Measurements from ENCODE around the gene PFAS.
"Not testable (repeated sequence)": the region's sequence is repeated elsewhere in the genome, so short reads cannot be mapped to it uniquely, and the experiment has no call there.

Gene PFAS

DNA sequence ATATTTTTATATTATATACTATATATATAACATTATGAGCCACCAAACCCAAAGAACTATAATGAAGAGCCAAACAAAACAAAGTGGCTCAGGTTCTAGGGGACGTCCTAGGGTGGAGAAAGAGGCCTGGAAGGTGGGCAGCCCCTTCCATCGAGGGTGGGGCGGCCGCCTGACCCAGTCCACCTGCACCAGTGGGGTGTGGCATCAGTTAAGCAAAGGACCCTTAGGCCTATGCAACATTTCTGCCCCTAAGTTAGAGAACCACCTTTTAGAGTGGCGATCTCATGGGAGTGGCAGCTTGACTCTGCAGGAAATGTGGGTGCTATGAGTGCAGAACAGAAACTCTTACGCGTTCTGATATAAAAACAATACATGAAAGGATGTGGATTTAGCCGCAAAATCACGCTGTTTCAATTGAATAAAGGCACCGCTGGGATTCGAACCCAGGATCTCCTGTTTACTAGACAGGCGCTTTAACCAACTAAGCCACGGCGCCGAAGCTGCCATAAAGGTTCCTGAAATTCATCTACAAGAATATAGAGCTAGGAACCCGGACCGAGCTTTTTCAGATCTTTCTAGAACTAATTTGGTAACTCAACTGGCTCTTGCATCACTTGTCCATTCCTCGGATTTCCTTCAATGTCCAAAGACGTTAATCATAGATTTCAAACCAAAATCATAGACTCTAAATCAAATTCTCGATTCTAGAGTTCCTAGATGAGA lies 23.1 kb upstream of the PFAS start:
- DNase-seq, result peak; percentile 92

GRCh38 chr17:8226536-8227237 lies 22.4 kb upstream of the PFAS start:
- DNase-seq, result peak; percentile 84

GRCh38 chr17:8227238-8227581 lies 21.9 kb upstream of the PFAS start:
- DNase-seq, result no peak

DNA sequence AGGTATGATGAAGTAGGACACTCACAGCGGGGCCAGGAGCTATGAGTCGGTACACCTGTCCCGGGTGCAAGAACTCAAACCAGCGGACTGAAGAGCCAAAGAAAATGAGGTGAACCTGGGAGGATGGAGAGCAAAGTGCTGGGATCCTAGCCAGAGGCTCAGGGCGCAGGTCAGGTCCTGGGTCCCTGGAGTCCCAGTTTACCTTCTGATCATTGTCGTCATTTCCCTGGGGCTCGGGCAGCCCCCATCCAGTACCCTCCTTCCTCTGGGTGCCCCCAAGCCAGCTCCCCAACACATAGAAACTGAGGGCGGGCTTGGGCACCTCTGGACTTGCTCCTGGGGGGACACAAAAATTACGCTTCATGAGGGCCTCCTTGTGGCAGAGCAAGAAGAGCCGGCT lies 17.4 kb upstream of the PFAS start:
- DNase-seq, result no peak

DNA sequence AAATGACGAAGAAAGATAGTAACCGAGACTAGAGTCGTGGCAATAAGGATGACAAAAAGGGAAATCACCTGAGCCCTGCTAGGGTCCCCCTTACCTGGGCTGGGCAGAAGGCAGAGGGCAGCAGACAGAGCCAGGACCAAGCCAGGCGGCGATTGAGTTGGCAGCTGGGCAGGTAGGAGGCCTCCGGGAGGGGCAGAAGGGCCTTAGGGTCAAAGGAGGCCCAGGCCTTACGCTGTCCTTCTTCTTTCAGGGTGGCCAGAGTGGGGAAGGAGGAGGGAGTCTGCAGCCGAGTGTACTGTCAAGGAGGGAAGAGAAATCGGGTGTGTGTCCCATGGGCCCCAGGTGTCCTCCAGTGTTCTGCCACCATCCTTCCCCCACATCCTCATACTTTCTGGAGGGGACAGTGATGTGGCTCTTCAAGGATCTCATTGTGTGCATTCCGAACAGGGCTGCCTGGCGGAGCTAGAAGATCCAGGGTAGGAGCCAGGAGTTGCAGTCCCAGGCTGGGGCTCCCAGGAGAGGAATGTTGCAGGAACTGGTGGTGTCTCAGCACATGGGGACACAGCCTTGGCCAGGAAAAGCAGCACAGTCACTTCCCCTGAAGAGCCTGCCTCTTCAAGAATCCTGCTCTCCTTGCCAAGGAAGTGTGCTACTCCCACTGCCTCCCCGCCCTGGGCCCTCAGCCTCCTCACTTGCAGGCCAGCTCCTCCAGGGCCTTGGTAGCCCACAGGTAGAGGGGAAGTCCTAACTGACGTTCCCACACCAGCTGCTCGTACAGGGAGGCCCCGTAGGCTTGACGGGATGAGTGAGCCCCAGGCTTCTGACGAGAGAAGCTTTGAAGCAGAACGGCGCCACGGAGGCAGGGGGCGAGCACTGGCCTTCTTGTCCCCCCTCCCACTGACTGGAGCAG lies 14.5 kb upstream of the PFAS start:
- no peak for DNase-seq

GRCh38 chr17:8235676-8236075 lies 13.4 kb upstream of the PFAS start:
- DNase-seq, result no peak

GRCh38 chr17:8237175-8237574 lies 11.9 kb upstream of the PFAS start:
- no peak for DNase-seq

- DNase-seq, result no peak
Observed at GRCh38 chr17:8237886-8238285, 11.2 kb upstream of the PFAS start.

DNA sequence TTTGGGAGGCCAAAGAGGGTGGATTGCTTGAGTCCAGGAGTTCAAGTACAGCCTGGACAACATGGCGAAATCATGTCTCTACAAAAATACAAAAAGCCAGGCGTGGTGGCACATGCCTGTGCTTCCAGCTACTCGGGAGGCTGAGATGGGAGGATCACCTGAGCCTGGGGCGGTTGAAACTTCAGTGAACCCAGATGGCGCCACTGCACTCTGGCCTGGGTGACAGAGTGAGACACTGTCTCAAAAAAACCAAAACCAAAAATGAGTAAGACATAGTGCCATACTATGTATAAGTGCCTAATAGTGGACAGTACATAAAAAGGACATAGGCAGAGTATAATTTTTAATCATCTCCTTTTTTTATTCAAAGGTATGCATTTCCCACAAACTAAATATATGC lies 5.3 kb upstream of the PFAS start:
- peak; percentile 30 for DNase-seq

GRCh38 chr17:8244768-8245167 lies 4.3 kb upstream of the PFAS start:
- DNase-seq, result no peak

DNA sequence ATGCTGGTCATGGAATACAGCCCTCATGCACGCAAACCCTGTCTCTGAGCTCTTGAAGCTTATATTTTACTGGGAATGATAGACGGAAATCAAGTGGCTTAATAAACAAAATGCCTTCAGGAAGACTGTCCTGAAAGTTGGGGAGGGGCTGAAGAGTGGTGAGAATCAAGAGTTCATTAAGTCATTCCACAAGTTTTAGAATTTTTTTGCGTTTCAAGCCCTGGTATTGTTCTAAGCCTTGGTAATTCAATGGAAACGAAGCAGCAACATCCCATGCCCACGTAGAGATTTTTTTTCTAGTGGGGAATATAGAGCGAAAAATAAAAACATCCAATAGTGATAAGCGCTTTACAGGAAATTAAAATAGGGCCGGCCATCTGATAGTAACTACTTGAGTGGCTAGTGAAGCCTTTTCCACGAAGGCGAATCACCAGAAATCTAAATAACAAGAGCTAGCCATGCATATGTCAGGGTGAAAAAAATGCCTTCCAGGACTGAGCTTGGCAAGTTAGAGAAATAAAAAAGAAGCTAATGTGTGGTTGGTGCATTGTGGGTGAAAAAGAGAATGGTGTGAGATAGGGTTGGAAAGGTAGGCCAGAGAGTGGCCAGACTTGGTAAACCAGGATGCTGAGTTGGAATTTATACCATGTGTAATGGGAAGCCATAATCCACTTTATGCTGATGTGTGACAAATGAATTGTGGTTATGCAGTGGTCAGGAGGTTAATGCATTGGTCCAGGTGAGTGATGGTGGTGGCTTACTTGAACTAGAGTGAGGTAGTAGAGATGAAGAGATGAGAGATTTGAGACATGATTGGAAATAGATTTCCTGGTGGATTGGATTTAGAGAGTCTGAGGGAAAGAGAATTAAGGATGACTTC lies 772 bp downstream of the PFAS start:
- peak; percentile 12 for DNase-seq

GRCh38 chr17:8251411-8251810 lies 2.3 kb downstream of the PFAS start:
- not testable (repeated sequence) for DNase-seq

- no peak for DNase-seq
Observed at GRCh38 chr17:8253801-8254200, 4.7 kb downstream of the PFAS start.

- DNase-seq, result no peak
Observed at GRCh38 chr17:8254881-8255280, 5.8 kb downstream of the PFAS start.

DNA sequence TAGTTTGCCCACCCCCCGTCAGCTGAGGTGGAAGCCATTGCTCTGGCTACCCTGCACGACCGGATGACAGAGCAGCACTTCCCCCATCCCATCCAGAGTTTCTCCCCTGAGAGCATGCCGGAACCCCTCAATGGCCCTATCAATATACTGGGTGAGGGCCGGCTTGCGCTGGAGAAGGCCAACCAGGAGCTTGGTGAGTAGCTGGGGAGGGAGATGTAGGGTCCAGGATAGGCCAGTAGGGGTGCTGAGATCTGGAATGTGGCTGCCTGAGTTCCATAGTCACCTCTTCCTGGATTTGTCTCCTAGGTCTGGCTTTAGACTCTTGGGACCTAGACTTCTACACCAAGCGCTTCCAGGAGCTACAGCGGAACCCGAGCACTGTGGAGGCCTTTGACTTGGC lies 6.4 kb downstream of the PFAS start:
- no peak for DNase-seq

GRCh38 chr17:8256291-8256690 lies 7.2 kb downstream of the PFAS start:
- DNase-seq, result no peak

DNA sequence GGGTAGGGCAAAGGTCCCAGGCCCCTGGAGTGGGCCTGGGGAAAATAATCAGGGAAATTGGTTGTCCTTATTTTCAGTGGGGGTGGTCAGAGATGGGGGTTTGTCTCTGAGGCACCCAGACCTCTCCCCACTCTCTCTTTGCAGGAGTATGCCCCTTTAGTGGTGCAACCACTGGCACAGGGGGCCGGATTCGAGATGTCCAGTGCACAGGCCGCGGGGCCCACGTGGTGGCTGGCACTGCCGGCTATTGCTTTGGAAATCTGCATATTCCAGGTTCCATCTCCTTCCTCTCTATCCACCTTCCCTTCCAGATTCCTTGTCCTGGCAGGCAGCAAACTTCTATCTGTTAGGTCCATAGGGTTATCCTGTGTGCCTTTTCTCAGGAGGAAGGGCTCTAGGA lies 7.6 kb downstream of the PFAS start:
- no peak for DNase-seq

- DNase-seq, result no peak
Observed at GRCh38 chr17:8257801-8258200, 8.7 kb downstream of the PFAS start.

- no peak for DNase-seq
Observed at GRCh38 chr17:8264320-8264719, 15.2 kb downstream of the PFAS start.

- no peak for DNase-seq
Observed at GRCh38 chr17:8264836-8265542, 15.9 kb downstream of the PFAS start.

GRCh38 chr17:8266648-8267479 lies 17.8 kb downstream of the PFAS start:
- DNase-seq, result no peak
